ENCODE data around the gene FAM163A.

GRCh38 chr1:179812501-179813292 lies 69.6 kb downstream of the FAM163A start:
- TF ChIP-seq POLR2A (IDR thresholded peaks at IDR 0.05; ENCODE audit: borderline replicate concordance, extremely low read depth, insufficient read depth, insufficient read length), result no peak
- TF ChIP-seq SIN3A (IDR thresholded peaks at IDR 0.05; ENCODE audit: low read depth), result no peak
- TF ChIP-seq ATF3 (IDR thresholded peaks at IDR 0.05), result no peak
- TF ChIP-seq CTCF (IDR thresholded peaks at IDR 0.05 in 2 of 3, conservative IDR thresholded peaks at IDR 0.05 in 1 of 3; ENCODE audit: borderline replicate concordance in 1 of 3, insufficient read depth in 1 of 3, low read depth in 2 of 3, low read length in 2 of 3), result no peak
- no peak for TF ChIP-seq EZH2 (IDR thresholded peaks at IDR 0.05)
- no peak for TF ChIP-seq SP1 (IDR thresholded peaks at IDR 0.05; ENCODE audit: low read depth)
